Measurements from ENCODE around the gene OR2T27. TPM values are rescaled to one million over a fixed set of nuclear protein-coding genes. Genes with fewer than 3 reads are reported as not detected.
A peak's percentile ranks its signal among the peaks of the same experiment; 100 is the strongest.

OR2T27 gene
- total RNA-seq, 1 donor: not detected

DNA sequence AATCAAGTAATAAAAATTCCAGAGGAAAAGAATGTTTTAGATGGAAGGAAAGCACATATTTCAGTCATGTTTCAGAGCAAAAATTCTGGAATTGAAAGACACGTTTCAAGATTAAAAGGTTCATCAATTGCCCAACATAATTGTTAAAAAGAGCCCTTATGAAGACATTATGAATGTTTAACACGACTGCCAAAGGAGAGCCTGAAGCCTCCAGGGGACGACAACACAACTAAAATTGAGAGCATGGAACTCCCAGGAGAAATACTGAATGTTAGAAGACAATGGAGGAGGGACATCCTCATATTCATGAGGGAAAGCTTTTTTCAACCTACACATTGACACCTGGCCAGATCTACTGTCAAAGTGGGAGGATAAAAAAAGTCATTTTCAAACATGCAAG is 36.5 kb downstream of the OR2T27 start:
- peak; percentile 63 for TF ChIP-seq CTCF (IDR thresholded peaks at IDR 0.05; ENCODE audit: insufficient read depth, low read length)
- peak; percentile 50 for DNase-seq (ENCODE audit: low read depth)
- H3K4me3 ChIP-seq (ENCODE audit: low read depth, low read length): no peak overlapping the region

DNA sequence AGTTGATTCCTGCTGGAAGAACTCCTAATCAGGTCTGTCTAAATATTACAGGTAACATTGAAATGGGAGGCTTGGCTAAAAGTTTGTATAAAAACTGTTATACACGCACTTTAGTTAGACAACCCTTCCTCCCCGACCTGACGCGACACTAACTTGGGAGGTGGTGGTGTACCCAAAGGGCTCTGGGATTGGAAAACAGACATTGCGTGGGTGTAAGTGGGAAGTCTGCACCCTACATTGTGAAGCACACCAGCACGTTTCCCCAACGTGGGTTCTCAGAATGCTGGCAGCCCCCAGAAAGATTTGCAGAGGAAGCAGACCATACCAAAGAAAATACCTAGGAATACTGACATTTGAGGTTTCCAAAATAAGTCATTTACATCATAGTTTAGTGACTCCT is 37.2 kb downstream of the OR2T27 start:
- no peak overlapping the region for H3K4me3 ChIP-seq (ENCODE audit: low read depth, low read length)
- TF ChIP-seq CTCF (IDR thresholded peaks at IDR 0.05; ENCODE audit: insufficient read depth, low read length): no peak
- DNase-seq (ENCODE audit: low read depth): no peak

- no peak for TF ChIP-seq CTCF (IDR thresholded peaks at IDR 0.05; ENCODE audit: insufficient read depth, low read length)
- H3K4me3 ChIP-seq (ENCODE audit: low read depth, low read length): no peak overlapping the region
- no peak for DNase-seq (ENCODE audit: low read depth)
These were observed 41.6 kb downstream of the OR2T27 start for GRCh38 chr1:248613742-248614141.

- no peak for DNase-seq (ENCODE audit: low read depth)
- no peak for TF ChIP-seq CTCF (IDR thresholded peaks at IDR 0.05; ENCODE audit: insufficient read depth, low read length)
- H3K4me3 ChIP-seq (ENCODE audit: low read depth, low read length): no peak overlapping the region
These were observed 43.4 kb downstream of the OR2T27 start for GRCh38 chr1:248611883-248612414.

DNA sequence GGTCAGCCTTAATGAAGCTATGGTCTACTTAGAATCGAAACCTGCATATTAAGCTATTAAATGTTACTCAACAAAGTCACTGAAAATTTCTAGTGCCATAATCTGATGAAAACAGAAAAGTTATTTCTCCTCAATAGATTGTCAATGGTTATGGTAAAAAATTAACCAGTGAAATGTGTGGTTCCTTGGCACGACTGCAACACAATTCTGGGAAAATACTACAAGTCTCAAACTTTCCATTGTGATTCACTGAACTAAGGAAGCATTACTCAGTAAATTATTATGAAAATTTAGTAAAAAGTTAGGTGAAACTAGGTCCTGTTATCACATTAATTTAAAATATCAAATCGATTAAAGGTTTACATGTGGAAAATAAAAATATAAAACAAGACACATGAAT is 45.0 kb downstream of the OR2T27 start:
- no peak for TF ChIP-seq CTCF (IDR thresholded peaks at IDR 0.05; ENCODE audit: insufficient read depth, low read length)
- no peak overlapping the region for H3K4me3 ChIP-seq (ENCODE audit: low read depth, low read length)
- no peak for DNase-seq (ENCODE audit: low read depth)

Other genes with a start within 250 kb of the OR2T27 start
- not detected in 2 replicates for gene OR2T2, start 209.9 kb downstream of the OR2T27 start, total RNA-seq (ENCODE audit: low replicate concordance)
- gene OR2T3, start 182.2 kb downstream of the OR2T27 start, total RNA-seq (ENCODE audit: low replicate concordance): not detected in 2 replicates
- not detected in 2 replicates for gene OR2T5, start 166.9 kb downstream of the OR2T27 start, total RNA-seq (ENCODE audit: low replicate concordance)
- not detected in 2 replicates for gene OR2G6, start 147.5 kb downstream of the OR2T27 start, total RNA-seq (ENCODE audit: low replicate concordance)
- gene OR2T29, start 92.8 kb downstream of the OR2T27 start, total RNA-seq (ENCODE audit: low replicate concordance): not detected in 2 replicates
- not detected in 2 replicates for gene OR2T34, start 80.8 kb downstream of the OR2T27 start, total RNA-seq (ENCODE audit: low replicate concordance)
- not detected in 2 replicates for gene OR2T10, start 57.8 kb downstream of the OR2T27 start, total RNA-seq (ENCODE audit: low replicate concordance)
- not detected in 2 replicates for gene OR2T11, start 20.4 kb downstream of the OR2T27 start, total RNA-seq (ENCODE audit: low replicate concordance)
- gene OR2T35, start 10.2 kb downstream of the OR2T27 start, total RNA-seq (ENCODE audit: low replicate concordance): not detected in 2 replicates
- not detected in 2 replicates for gene OR14I1, start 47.2 kb upstream of the OR2T27 start, total RNA-seq (ENCODE audit: low replicate concordance)
- 0.27 TPM in 1 of 2 replicates, not detected in the other for gene LYPD8, start 100.2 kb upstream of the OR2T27 start, total RNA-seq (ENCODE audit: low replicate concordance)
- gene SH3BP5L, start 170.4 kb upstream of the OR2T27 start, total RNA-seq (ENCODE audit: low replicate concordance): 20.2 and 21.8 TPM in 2 replicates
- gene ZNF672, start 182.7 kb upstream of the OR2T27 start, total RNA-seq (ENCODE audit: low replicate concordance): 12.9 and 14.0 TPM in 2 replicates
- gene ZNF692, start 203.6 kb upstream of the OR2T27 start, total RNA-seq (ENCODE audit: low replicate concordance): 8.9 and 9.6 TPM in 2 replicates